PFSK-1 (cell line): ENCODE results near the gene SPACA5.

Experiments
- FOXP2 ChIP-seq: optimal IDR thresholded peaks from 2 replicates; pipeline ENCODE3; 2011; ENCODE audit warnings: borderline replicate concordance, control low read depth, inconsistent platforms; ENCODE audit not compliant: insufficient read depth; ENCODE audit errors: extremely low read length, extremely low read depth
- POLR2AphosphoS5 ChIP-seq: IDR thresholded peaks from 2 replicates; pipeline ENCODE4 v1.6.1; 2012; ENCODE audit warnings: low read depth, mild to moderate bottlenecking, control low read depth, low read length, moderate library complexity
- SIN3A ChIP-seq: IDR thresholded peaks from 2 replicates; pipeline ENCODE4 v1.6.1; 2012; ENCODE audit warnings: mild to moderate bottlenecking, low read length, moderate library complexity, borderline replicate concordance; ENCODE audit not compliant: insufficient read depth
- TF ChIP-seq, protein P1 (sequence below), 2 experiments: IDR thresholded peaks; 2 replicates each; pipeline versions ENCODE4 v1.6.1 to v1.8.0; 2011 to 2012; ENCODE audit warnings: low read depth in 2 of 2, low read length in 2 of 2, control low read depth in 1 of 2, inconsistent platforms in 1 of 2, mild to moderate bottlenecking in 1 of 2, moderate library complexity in 1 of 2; ENCODE audit not compliant: insufficient read depth in 1 of 2

DNA sequence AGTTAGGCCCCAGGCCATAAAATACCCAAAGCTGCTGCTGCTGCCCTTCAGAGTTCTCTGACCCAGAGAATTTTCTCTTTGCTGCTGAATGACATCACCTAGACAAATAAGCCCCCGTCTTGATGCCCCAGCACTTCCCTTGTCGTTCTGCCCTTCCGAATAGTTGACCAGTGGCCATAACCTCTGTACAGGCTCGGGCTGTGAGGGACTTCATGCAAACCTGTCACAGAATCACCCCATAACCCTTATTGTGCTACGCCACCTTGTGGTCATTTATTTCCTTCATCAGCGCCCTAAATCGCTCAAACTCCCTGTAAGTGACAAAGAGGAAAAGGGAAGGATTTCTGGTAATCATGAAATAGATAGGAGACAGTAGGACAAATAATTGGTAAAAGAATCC lies 18.8 kb downstream of the SPACA5 start:
- no peak for TF ChIP-seq POLR2AphosphoS5
- TF ChIP-seq, protein P1, sequence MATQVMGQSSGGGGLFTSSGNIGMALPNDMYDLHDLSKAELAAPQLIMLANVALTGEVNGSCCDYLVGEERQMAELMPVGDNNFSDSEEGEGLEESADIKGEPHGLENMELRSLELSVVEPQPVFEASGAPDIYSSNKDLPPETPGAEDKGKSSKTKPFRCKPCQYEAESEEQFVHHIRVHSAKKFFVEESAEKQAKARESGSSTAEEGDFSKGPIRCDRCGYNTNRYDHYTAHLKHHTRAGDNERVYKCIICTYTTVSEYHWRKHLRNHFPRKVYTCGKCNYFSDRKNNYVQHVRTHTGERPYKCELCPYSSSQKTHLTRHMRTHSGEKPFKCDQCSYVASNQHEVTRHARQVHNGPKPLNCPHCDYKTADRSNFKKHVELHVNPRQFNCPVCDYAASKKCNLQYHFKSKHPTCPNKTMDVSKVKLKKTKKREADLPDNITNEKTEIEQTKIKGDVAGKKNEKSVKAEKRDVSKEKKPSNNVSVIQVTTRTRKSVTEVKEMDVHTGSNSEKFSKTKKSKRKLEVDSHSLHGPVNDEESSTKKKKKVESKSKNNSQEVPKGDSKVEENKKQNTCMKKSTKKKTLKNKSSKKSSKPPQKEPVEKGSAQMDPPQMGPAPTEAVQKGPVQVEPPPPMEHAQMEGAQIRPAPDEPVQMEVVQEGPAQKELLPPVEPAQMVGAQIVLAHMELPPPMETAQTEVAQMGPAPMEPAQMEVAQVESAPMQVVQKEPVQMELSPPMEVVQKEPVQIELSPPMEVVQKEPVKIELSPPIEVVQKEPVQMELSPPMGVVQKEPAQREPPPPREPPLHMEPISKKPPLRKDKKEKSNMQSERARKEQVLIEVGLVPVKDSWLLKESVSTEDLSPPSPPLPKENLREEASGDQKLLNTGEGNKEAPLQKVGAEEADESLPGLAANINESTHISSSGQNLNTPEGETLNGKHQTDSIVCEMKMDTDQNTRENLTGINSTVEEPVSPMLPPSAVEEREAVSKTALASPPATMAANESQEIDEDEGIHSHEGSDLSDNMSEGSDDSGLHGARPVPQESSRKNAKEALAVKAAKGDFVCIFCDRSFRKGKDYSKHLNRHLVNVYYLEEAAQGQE (IDR thresholded peaks at IDR 0.05; ENCODE audit: insufficient read depth in 1 of 2, low read depth in 2 of 2, low read length in 2 of 2): no peak
- TF ChIP-seq FOXP2: no peak
- TF ChIP-seq SIN3A: no peak
